ENCODE data around the gene LRP5.

DNA sequence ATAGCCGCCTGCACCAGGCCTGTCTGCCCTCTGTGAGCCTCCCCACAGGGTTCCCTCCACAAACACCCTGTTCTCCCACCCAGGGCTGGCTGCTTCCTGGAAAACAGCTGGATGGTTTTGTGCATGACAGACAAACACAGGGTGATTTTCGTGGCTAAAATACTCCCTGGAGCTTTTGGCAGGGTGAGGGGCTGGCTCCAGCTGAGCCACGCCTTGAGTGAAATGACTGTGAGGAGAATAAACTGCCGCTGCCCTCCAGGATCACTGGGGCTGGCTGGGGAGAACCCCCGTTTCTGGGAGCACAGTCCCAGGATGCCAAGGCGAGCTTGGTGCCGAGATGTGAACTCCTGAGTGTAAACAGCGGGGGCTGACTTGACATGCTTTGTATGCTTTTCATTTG is 127.8 kb downstream of the LRP5 start:
- TF ChIP-seq, protein P1, sequence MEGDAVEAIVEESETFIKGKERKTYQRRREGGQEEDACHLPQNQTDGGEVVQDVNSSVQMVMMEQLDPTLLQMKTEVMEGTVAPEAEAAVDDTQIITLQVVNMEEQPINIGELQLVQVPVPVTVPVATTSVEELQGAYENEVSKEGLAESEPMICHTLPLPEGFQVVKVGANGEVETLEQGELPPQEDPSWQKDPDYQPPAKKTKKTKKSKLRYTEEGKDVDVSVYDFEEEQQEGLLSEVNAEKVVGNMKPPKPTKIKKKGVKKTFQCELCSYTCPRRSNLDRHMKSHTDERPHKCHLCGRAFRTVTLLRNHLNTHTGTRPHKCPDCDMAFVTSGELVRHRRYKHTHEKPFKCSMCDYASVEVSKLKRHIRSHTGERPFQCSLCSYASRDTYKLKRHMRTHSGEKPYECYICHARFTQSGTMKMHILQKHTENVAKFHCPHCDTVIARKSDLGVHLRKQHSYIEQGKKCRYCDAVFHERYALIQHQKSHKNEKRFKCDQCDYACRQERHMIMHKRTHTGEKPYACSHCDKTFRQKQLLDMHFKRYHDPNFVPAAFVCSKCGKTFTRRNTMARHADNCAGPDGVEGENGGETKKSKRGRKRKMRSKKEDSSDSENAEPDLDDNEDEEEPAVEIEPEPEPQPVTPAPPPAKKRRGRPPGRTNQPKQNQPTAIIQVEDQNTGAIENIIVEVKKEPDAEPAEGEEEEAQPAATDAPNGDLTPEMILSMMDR (IDR thresholded peaks at IDR 0.05; ENCODE audit: insufficient read depth, low read length, poor library complexity, severe bottlenecking) = no peak
- no peak for TF ChIP-seq EZH2phosphoT487 (conservative IDR thresholded peaks at IDR 0.05; ENCODE audit: low read length)
